K562 (cell line): ENCODE measurements around the gene PLXDC2. TPM values are rescaled to one million over a fixed set of nuclear protein-coding genes. Genes with fewer than 3 reads are reported as not detected.

Source experiments
- ATAC-seq: fragments of 200-7000 bp; cut with Tn5 transposase; 3 replicates; pipeline ENCODE4 v1.9.1; 2020; ENCODE audit warnings: moderate library complexity
- BruUV-seq: library from RNA; stranded (reverse); fragments of 400-500 nt; replicated peaks from 2 replicates; lab custom pipeline; 2021; lab: Mats Ljungman, UMichigan
- CTCF ChIA-PET: fragments of 300-600 bp; formaldehyde crosslinking; extraction: SDS; loops from one replicate; lab custom pipeline; 2021; ENCODE audit warnings: low intra/inter-chr PET ratio; lab: Yijun Ruan, JAX
- POLR2A ChIA-PET: fragments of 300-600, 350-650 bp; sonication (Branson Sonifier 250); formaldehyde crosslinking; extraction: SDS; loops from one replicate; lab custom pipeline; 2021; ENCODE audit warnings: antibody characterized with exemption, inconsistent platforms; lab: Yijun Ruan, JAX
- DNase-seq, 4 experiments: peaks; one replicate each; pipeline versions ENCODE4 v3.0.0 to v3.0.0-alpha.2; 2011 to 2018; ENCODE audit warnings: low spot score in 3 of 4, mixed read lengths in 3 of 4; ENCODE audit errors: extremely low read depth in 1 of 4
- FAIRE-seq: peaks from 2 replicates; lab custom pipeline; 2011; peaks lifted over from hg19 to GRCh38; lab: Jason Lieb, UNC
- H2AFZ ChIP-seq: 2 replicates; pipeline ENCODE4 v1.6.0; 2011; ENCODE audit warnings: low read depth, low read length, control low read depth, inconsistent platforms
- H3K27ac ChIP-seq: fragments of 200-600 bp; 3 replicates; pipeline ENCODE4 v1.8.0; 2011; ENCODE audit warnings: low read depth, mild to moderate bottlenecking, control low read depth, inconsistent platforms, low read length, moderate library complexity, mixed read lengths; ENCODE audit errors: extremely low read depth
- H3K27me3 ChIP-seq, 2 experiments: fragments of 300-600 bp in 1 of 2; 2 replicates in 1 of 2; 3 replicates in 1 of 2; pipeline versions ENCODE4 v1.6.0 to v1.8.0; 2011; ENCODE audit warnings: inconsistent platforms in 2 of 2, low read length in 2 of 2, mild to moderate bottlenecking in 1 of 2, mixed read lengths in 1 of 2, moderate library complexity in 1 of 2; ENCODE audit not compliant: control insufficient read depth in 2 of 2, insufficient read depth in 2 of 2
- H3K36me3 ChIP-seq: fragments of 300-600 bp; 3 replicates; pipeline ENCODE4 v1.8.0; 2011; ENCODE audit warnings: mild to moderate bottlenecking, low read length, inconsistent platforms; ENCODE audit not compliant: control insufficient read depth, insufficient read depth
- H3K4me1 ChIP-seq, 2 experiments: fragments of 200-600 bp in 1 of 2; replicated peaks in 1 of 2; 2 replicates in 1 of 2; 3 replicates in 1 of 2; pipeline versions ENCODE4 v1.5.1 to v1.8.0; 2011; ENCODE audit warnings: inconsistent platforms in 2 of 2, low read length in 2 of 2, mild to moderate bottlenecking in 1 of 2, mixed read lengths in 1 of 2, moderate library complexity in 1 of 2; ENCODE audit not compliant: control insufficient read depth in 2 of 2, insufficient read depth in 2 of 2
- H3K4me2 ChIP-seq: 2 replicates; pipeline ENCODE4 v1.6.1; 2011; ENCODE audit warnings: low read length, control low read depth, inconsistent platforms, mixed read lengths; ENCODE audit not compliant: insufficient read depth
- H3K4me3 ChIP-seq: fragments of 200-600 bp; sonication (generic), shearing (Covaris generic); 2 replicates; pipeline ENCODE4 v1.5.1; 2016; ENCODE audit warnings: control low read depth, inconsistent platforms
- H3K79me2 ChIP-seq: fragments of 200-600 bp; 3 replicates; pipeline ENCODE4 v1.8.0; 2011; ENCODE audit warnings: low read length, inconsistent platforms; ENCODE audit not compliant: control insufficient read depth, insufficient read depth
- H3K9ac ChIP-seq, 2 experiments: 2 replicates each; pipeline versions ENCODE4 v1.6.0 to v1.6.1; 2011; ENCODE audit warnings: low read depth in 2 of 2, low read length in 2 of 2, control low read depth in 1 of 2, inconsistent platforms in 1 of 2, mild to moderate bottlenecking in 1 of 2, mixed read lengths in 1 of 2; ENCODE audit not compliant: insufficient read depth in 1 of 2
- H3K9me1 ChIP-seq: one replicate; pipeline ENCODE4 v1.6.0; 2011; ENCODE audit warnings: inconsistent platforms, mild to moderate bottlenecking, low read length, moderate library complexity; ENCODE audit not compliant: control insufficient read depth, insufficient read depth
- H3K9me3 ChIP-seq: replicated peaks from 2 replicates; pipeline ENCODE4 v1.5.1; 2011; ENCODE audit warnings: low read depth, low read length, inconsistent platforms; ENCODE audit not compliant: control insufficient read depth, insufficient read depth
- H4K20me1 ChIP-seq: replicated peaks from 2 replicates; pipeline ENCODE4 v1.6.1; 2011; ENCODE audit warnings: low read length, inconsistent platforms, mixed read lengths; ENCODE audit not compliant: control insufficient read depth, insufficient read depth
- DIDO1 ChIP-seq: fragments of 450-650 bp; IDR thresholded peaks from 2 replicates; pipeline ENCODE4 v1.6.1; 2016; ENCODE audit warnings: low read depth, missing biosample characterization, missing genetic modification characterization
- E2F3 ChIP-seq: fragments of 250-450 bp; sonication (Bioruptor Pico); IDR thresholded peaks from 2 replicates; pipeline ENCODE4 v1.4.0; 2020; ENCODE audit warnings: mild to moderate bottlenecking
- HEY1 ChIP-seq: fragments of 250-450 bp; sonication (Bioruptor Pico); IDR thresholded peaks from 2 replicates; pipeline ENCODE4 v1.5.0; 2020; ENCODE audit warnings: mild to moderate bottlenecking, moderate library complexity, borderline replicate concordance
- HLTF ChIP-seq: fragments of 450-650 bp; IDR thresholded peaks from 2 replicates; pipeline ENCODE4 v1.6.1; 2016
- IRF2 ChIP-seq: sonication (generic); formaldehyde crosslinking; IDR thresholded peaks from 2 replicates; pipeline ENCODE4 v1.8.1; 2022; ENCODE audit warnings: mild to moderate bottlenecking, missing genetic modification reagents
- NR2F6 ChIP-seq: fragments of 450-650 bp; formaldehyde crosslinking; IDR thresholded peaks from 2 replicates; pipeline ENCODE4 v1.4.0; 2020; ENCODE audit warnings: mild to moderate bottlenecking
- PPARD ChIP-seq: fragments of 250-450 bp; sonication (Bioruptor Pico); IDR thresholded peaks from 2 replicates; pipeline ENCODE4 v1.8.0; 2022; ENCODE audit warnings: inconsistent platforms, mild to moderate bottlenecking, moderate library complexity
- PRMT5 ChIP-seq: sonication (generic); formaldehyde crosslinking; IDR thresholded peaks from 2 replicates; pipeline ENCODE4 v1.5.0; 2020; ENCODE audit warnings: missing genetic modification reagents
- SAP30 ChIP-seq: fragments of 200-600 bp; sonication (generic); IDR thresholded peaks from 2 replicates; pipeline ENCODE4 v1.6.1; 2012; ENCODE audit warnings: borderline replicate concordance, low read depth, mild to moderate bottlenecking, moderate library complexity, low read length, control low read depth, inconsistent platforms; ENCODE audit not compliant: insufficient read depth, poor library complexity, severe bottlenecking
- ZNF134 ChIP-seq: fragments of 250-450 bp; sonication (Bioruptor Pico); conservative IDR thresholded peaks from 2 replicates; pipeline ENCODE4 v1.4.0; 2020
- ZNF143 ChIP-seq: sonication (generic); formaldehyde crosslinking; IDR thresholded peaks from 2 replicates; pipeline ENCODE4 v1.9.0; 2022; ENCODE audit warnings: mild to moderate bottlenecking, missing genetic modification reagents
- ZNF76 ChIP-seq: fragments of 250-450 bp; sonication (Bioruptor Pico); IDR thresholded peaks from 2 replicates; pipeline ENCODE4 v1.4.0; 2020; ENCODE audit warnings: mild to moderate bottlenecking, moderate library complexity, borderline replicate concordance
- WGBS: fragments of 100-300 bp; shearing (Covaris generic); methylation state at CpG from one replicate; pipeline ENCODE4 v1.1.6; 2016; ENCODE audit warnings: low coverage, mixed read lengths; ENCODE audit not compliant: insufficient coverage; ENCODE audit errors: missing lambda C conversion rate; 5-methylcytosine and 5-hydroxymethylcytosine counted together
- in situ Hi-C: fragments of 300-500 bp; cut with MboI; formaldehyde crosslinking; loops from 4 replicates; pipeline ENCODE4 v1.15.0; 2018; ENCODE audit warnings: inconsistent platforms, mixed read lengths
- intact Hi-C: fragments of 100-400 bp; cut with micrococcal nuclease; formaldehyde crosslinking; loops from 2 replicates; pipeline ENCODE4 v1.14.2; 2022
- polyA plus RNA-seq, 8 experiments: library from polyadenylated mRNA; depleted of rRNA in 4 of 8; stranded (reverse) in 5 of 8; unstranded in 3 of 8; fragments of >200 nt; fragmentation: Nextera tagmentation in 2 of 8; fragmentation: Illumina TruSeq in 1 of 8; extraction: Ambion mirVana in 2 of 8; extraction: Trizol in 1 of 8; gene quantifications; 2 replicates each; pipeline versions ENCODE4 v1.2.1 to v1.2.3, GENCODE V29; 2011 to 2014; ENCODE audit warnings: inconsistent platforms in 1 of 8, missing spikeins in 1 of 8
- total RNA-seq, 7 experiments: library from RNA; depleted of rRNA in 6 of 7; stranded (reverse); fragments of >200 nt in 6 of 7; fragmentation: Illumina TruSeq in 2 of 7; extraction: Trizol in 2 of 7; gene quantifications; 2 replicates each; pipeline versions ENCODE4 v1.2.1 to v1.2.3, GENCODE V29; 2011 to 2021; ENCODE audit warnings: low replicate concordance in 1 of 7

PLXDC2 gene
- total and polyA plus RNA-seq, 9 of the 15 experiments (the other 6 are each of a cell fraction or from before 2014, with no cell fraction given): 0.01 to 0.33 (median 0.10) TPM; not detected in 3

- in situ Hi-C loops (no loop called here), intact Hi-C loops (no loop called here)
- no peak overlapping the region for H3K4me3 ChIP-seq
- no peaks in the 10 kb centered on the region for H3K79me2 ChIP-seq
- no peaks in the 10 kb centered on the region for H3K4me1 ChIP-seq
- no peak for FAIRE-seq
- no peaks in the 10 kb centered on the region for H3K36me3 ChIP-seq
- no peak overlapping the region for H3K9ac ChIP-seq
- ATAC-seq: no peak
- 2% methylated on average over 13 of the region's 13 CpGs for WGBS
- no peak for DNase-seq
- no peaks in the 10 kb centered on the region for H4K20me1 ChIP-seq
- BruUV-seq: no TSS peak
- CTCF ChIA-PET: no interaction called here
- no peak for TF ChIP-seq DIDO1 (tag)
- H3K27ac ChIP-seq: no peak overlapping the region
- no peak overlapping the region for H2AFZ ChIP-seq
- H3K9me1 ChIP-seq: no peaks in the 10 kb centered on the region
- no peak overlapping the region for H3K4me2 ChIP-seq
- H3K9me3 ChIP-seq: 0 out of 2 replicates have a peak, but pooled peaks cover 2% of the 10 kb centered on the region
- H3K27me3 ChIP-seq: no peaks in the 10 kb centered on the region
- POLR2A ChIA-PET: interaction anchor here (0.6 kb wide), 1 partner anchor 143 kb away, joined by 3 read pairs; no protein-coding TSS in a partner anchor
Measured at GRCh38 chr10:19921300-19922140, 105.3 kb downstream of the PLXDC2 start.

GRCh38 chr10:19922236-19922963 lies 106.2 kb downstream of the PLXDC2 start:
- ATAC-seq: no peak
- WGBS: 2% methylated on average over 3 of the region's 3 CpGs
- H3K27ac ChIP-seq: no peak overlapping the region
- no peaks in the 10 kb centered on the region for H3K4me1 ChIP-seq
- H3K36me3 ChIP-seq: no peaks in the 10 kb centered on the region
- CTCF ChIA-PET: no interaction called here
- H4K20me1 ChIP-seq: no peaks in the 10 kb centered on the region
- POLR2A ChIA-PET: interaction anchor here (0.6 kb wide), 1 partner anchor 144 kb away, joined by 3 read pairs; no protein-coding TSS in a partner anchor
- H2AFZ ChIP-seq: no peak overlapping the region
- no peaks in the 10 kb centered on the region for H3K27me3 ChIP-seq
- no peak overlapping the region for H3K4me2 ChIP-seq
- H3K79me2 ChIP-seq: no peaks in the 10 kb centered on the region
- no peak overlapping the region for H3K4me3 ChIP-seq
- intact Hi-C loops (no loop called here), in situ Hi-C loops (no loop called here)
- H3K9me3 ChIP-seq: 0 out of 2 replicates have a peak, but pooled peaks cover 2% of the 10 kb centered on the region
- DNase-seq: no peak
- BruUV-seq: no TSS peak
- H3K9me1 ChIP-seq: no peaks in the 10 kb centered on the region
- no peak overlapping the region for H3K9ac ChIP-seq
- no peak for FAIRE-seq
- no peak for TF ChIP-seq HLTF
- TF ChIP-seq PPARD: no peak
- TF ChIP-seq ZNF143 (CRISPR knock-in tag): no peak
- no peak for TF ChIP-seq IRF2 (CRISPR knock-in tag)
- no peak for TF ChIP-seq HEY1
- no peak for TF ChIP-seq E2F3
- no peak for TF ChIP-seq NR2F6 (CRISPR knock-in tag)
- no peak for TF ChIP-seq PRMT5
- no peak for TF ChIP-seq ZNF134 (CRISPR knock-in tag)
- TF ChIP-seq ZNF76 (CRISPR knock-in tag): no peak
- TF ChIP-seq SAP30: no peak
